VCaP (cell line): ENCODE results near the gene GPR39.

Experiments used
- H3K27ac ChIP-seq: fragments of 450-650 bp; 2 replicates; pipeline ENCODE4 v1.5.1; 2017
- CTCF ChIP-seq: fragments of 450-650 bp; conservative IDR thresholded peaks from 2 replicates; pipeline ENCODE4 v1.5.1; 2017; ENCODE audit warnings: mild to moderate bottlenecking, moderate library complexity

GPR39 gene

GRCh38 chr2:132676999-132677398 is 260.4 kb downstream of the GPR39 start:
- no peak overlapping the region for H3K27ac ChIP-seq

GRCh38 chr2:132677661-132678060 is 261.1 kb downstream of the GPR39 start:
- TF ChIP-seq CTCF, result no peak
- H3K27ac ChIP-seq, result no peak overlapping the region

More at GRCh38 chr2:132676999-132677398, 260.4 kb downstream of the GPR39 start:
- peak; percentile 68 for TF ChIP-seq CTCF

- no peak for TF ChIP-seq CTCF
- no peak overlapping the region for H3K27ac ChIP-seq
Measured at GRCh38 chr2:132678483-132678882, 261.9 kb downstream of the GPR39 start.

GRCh38 chr2:132680544-132680943 is 263.9 kb downstream of the GPR39 start:
- no peak for TF ChIP-seq CTCF
- H3K27ac ChIP-seq, result no peak overlapping the region

GRCh38 chr2:132681766-132682165 is 265.2 kb downstream of the GPR39 start:
- H3K27ac ChIP-seq, result no peak overlapping the region
- no peak for TF ChIP-seq CTCF

- TF ChIP-seq CTCF, result no peak
- H3K27ac ChIP-seq, result no peak overlapping the region
Measured at GRCh38 chr2:132690664-132691303, 274.2 kb downstream of the GPR39 start.

GRCh38 chr2:132691556-132691955 is 275.0 kb downstream of the GPR39 start:
- no peak overlapping the region for H3K27ac ChIP-seq
- TF ChIP-seq CTCF, result no peak
